ENCODE results near the gene AKT2.

The AKT2 gene

DNA sequence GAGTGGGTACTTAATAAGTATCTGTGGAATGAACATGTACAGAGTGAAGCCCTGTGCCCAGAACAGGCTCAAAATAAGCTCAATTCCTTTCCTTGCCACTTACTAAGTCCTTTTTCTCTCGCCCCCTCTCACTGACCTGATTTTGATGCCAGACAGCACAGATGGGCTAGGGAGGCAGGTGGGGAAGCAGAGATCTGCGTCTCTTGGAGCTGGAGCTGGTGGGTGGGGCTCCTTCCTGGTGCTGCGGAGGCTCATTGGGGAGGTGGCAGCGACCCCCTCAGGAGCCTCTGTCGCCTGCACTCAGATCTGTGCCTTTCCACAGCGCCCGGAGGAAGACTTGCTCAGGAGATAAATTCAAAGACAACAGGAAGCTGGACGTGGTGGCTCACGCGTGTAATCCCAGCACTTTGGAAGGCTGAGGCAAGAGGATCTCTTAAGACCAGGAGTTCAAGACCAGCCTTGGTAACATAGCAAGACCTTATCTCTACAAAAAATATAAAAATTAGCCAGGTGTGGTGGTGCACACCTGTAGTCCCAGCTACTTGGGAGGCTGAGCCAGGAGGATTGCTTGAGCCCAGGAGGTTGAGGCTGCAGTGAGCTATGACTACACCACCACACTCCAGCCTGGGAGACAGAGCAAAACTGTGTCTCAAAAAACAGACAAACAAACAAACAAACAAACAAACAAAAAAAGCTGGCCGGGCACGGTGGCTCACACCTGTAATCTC is 14.6 kb downstream of the AKT2 start:
- no peaks in the 10 kb centered on the region for H3K36me3 ChIP-seq (ENCODE audit: insufficient read depth, low read length)
- no peak overlapping the region for H3K27ac ChIP-seq (ENCODE audit: low read depth, low read length)
- no peaks in the 10 kb centered on the region for H3K4me1 ChIP-seq (ENCODE audit: insufficient read depth, low read length)
- no peak overlapping the region for H3K9ac ChIP-seq (ENCODE audit: low read depth, low read length)
- no peaks in the 10 kb centered on the region for H3K9me3 ChIP-seq (ENCODE audit: insufficient read depth, low read depth, low read length)
- H3K27me3 ChIP-seq (ENCODE audit: insufficient read depth, low read length): no peaks in the 10 kb centered on the region
- WGBS: 89% methylated on average over 12 of the region's 12 CpGs
- H3K4me3 ChIP-seq (ENCODE audit: low read length): no peak overlapping the region

DNA sequence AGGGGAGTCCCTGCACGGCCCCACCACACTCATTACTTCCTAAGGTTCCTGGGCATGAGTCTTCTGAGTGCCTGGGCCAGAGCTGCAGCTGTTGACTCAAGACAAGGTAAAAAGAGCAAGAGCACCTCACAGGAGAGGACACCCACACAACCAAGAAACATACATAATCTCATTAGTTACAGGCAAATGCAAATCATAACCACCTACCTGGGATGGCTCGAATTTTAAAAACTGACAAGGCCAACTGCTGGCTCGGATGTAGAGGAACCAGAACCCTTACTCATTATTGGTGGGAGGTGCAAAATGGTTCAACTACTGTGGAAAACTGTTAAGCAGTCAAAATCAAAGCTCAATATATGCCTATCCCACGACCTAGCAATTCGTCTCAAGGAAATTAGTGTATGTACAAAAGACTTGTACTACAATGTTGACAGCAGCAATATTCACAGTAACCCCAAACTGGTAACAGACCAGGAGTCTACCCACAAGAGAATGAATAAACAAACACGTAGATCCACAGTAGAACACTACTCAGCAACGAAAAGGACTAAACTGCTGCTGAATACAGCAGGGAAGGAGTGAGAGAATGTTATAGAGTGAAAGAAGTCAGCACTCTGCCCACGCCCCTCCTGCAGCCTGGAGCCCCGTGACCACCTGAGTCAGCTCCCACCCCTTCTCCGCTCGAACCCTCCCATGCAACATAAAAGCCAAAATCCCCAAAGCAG is 15.8 kb downstream of the AKT2 start:
- Histone ChIP-seq H3K4me1 (ENCODE audit: insufficient read depth, low read length) (no peaks in the 10 kb centered on the region), H3K4me3 (ENCODE audit: low read length) (no peak overlapping the region), H3K36me3 (ENCODE audit: insufficient read depth, low read length) (peaks cover 6% of the 10 kb centered on the region; the same call in 1 of the 2 replicates), H3K9me3 (ENCODE audit: insufficient read depth, low read depth, low read length) (no peaks in the 10 kb centered on the region), H3K27me3 (ENCODE audit: insufficient read depth, low read length) (no peaks in the 10 kb centered on the region), H3K9ac (ENCODE audit: low read depth, low read length) (no peak overlapping the region), H3K27ac (ENCODE audit: low read depth, low read length) (no peak overlapping the region)
- 94% methylated on average over 11 of the region's 11 CpGs for WGBS

DNA sequence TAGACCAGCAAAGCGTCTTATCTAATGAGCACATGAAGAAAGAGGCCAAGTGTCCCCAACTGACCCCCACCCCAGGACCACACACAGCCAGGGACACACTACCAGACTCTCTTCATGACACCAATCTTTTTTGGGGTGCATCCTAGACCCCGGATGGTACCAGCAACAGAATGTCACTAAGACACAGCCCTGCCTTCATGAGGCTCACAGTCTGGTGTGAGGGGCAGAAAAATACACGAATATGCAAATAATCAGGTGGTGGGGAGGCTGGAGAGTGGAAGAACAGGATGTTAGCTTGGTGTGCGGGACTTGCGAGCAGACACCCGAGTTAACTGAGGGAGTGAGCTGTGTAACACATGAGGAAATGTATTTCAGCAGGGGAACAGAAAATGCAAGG is 17.5 kb downstream of the AKT2 start:
- no peak overlapping the region for H3K4me3 ChIP-seq (ENCODE audit: low read length)
- H3K36me3 ChIP-seq (ENCODE audit: insufficient read depth, low read length): peaks cover 16% of the 10 kb centered on the region
- H3K4me1 ChIP-seq (ENCODE audit: insufficient read depth, low read length): no peaks in the 10 kb centered on the region
- 92% methylated on average over 6 of the region's 6 CpGs for WGBS
- H3K9ac ChIP-seq (ENCODE audit: low read depth, low read length): no peak overlapping the region
- H3K27ac ChIP-seq (ENCODE audit: low read depth, low read length): no peak overlapping the region
- no peaks in the 10 kb centered on the region for H3K9me3 ChIP-seq (ENCODE audit: insufficient read depth, low read depth, low read length)
- H3K27me3 ChIP-seq (ENCODE audit: insufficient read depth, low read length): no peaks in the 10 kb centered on the region

DNA sequence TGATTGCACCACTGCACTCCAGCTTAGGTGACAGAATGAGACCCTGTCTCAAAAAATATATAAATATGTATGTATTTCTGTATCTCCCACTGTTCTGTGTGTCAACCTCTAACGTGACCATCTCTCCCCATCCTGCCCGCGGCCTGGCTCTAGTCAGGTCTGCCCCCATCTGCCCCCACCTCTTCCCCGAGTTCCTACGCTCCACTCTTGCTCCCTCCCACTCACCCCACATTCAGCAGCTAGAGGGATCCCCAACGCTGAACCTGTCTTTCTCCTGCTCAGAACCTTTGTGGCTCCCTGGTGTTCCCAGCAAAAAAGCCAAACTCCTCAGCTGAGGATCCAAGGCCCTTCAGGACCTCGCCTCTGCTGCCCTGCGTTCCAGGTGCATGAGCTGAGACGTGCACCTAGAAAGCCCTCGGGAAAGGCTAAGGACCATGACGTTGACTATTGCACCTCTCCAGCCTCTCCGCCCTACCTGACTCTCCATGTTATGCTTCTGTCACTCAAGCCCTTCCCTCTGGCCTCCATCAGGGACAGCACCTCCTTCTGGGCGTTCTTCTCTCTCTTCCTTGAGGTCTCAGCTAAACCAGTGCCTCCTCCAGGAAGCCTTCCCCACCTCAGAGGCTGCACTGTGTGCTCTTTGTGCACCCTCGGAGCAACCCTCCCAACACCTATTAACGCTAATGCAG is 18.1 kb downstream of the AKT2 start:
- 87% methylated on average over 15 of the region's 15 CpGs for WGBS
- H3K9ac ChIP-seq (ENCODE audit: low read depth, low read length): no peak overlapping the region
- no peaks in the 10 kb centered on the region for H3K4me1 ChIP-seq (ENCODE audit: insufficient read depth, low read length)
- no peaks in the 10 kb centered on the region for H3K27me3 ChIP-seq (ENCODE audit: insufficient read depth, low read length)
- H3K4me3 ChIP-seq (ENCODE audit: low read length): no peak overlapping the region
- peaks cover 21% of the 10 kb centered on the region for H3K36me3 ChIP-seq (ENCODE audit: insufficient read depth, low read length)
- no peak overlapping the region for H3K27ac ChIP-seq (ENCODE audit: low read depth, low read length)
- no peaks in the 10 kb centered on the region for H3K9me3 ChIP-seq (ENCODE audit: insufficient read depth, low read depth, low read length)

DNA sequence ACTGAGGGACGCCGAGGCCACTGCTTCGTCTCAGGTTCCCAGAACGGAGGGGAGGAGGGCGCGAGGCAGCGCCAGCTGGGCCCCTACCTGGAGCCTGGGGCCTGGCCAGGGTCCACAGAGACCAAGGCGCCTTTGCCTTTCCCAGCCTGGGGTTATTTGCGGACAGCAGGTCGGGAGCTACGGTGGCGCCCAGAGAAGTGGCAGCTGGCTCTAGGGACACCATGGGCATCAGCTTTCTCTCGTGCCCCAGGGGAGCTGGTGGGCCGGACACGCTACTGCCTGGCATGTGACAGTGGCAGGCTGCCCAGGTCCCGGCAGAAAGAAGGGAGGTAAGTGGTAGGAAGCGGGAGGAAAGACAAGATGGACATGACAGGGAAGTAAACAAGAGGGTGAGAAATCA is 19.0 kb downstream of the AKT2 start:
- 95% methylated on average over 17 of the region's 17 CpGs for WGBS
- Histone ChIP-seq H3K27ac (ENCODE audit: low read depth, low read length) (no peak overlapping the region), H3K4me1 (ENCODE audit: insufficient read depth, low read length) (no peaks in the 10 kb centered on the region)

DNA sequence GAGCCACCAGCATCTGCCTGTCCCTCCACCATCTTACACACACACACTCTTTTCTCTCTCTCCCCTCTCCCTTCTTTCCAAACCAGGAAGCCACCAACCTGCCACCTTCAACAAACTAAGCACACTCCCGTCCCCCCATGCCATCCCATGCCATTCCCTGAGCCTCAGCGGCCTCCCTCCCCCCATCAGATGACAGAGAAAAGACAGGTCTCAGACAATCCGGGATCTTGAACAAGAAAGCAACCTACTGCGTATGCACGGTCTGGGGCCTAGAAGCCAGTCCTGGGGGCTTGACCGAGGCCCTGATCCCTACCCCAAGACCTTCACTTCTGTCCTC is 19.4 kb downstream of the AKT2 start:
- H3K9me3 ChIP-seq (ENCODE audit: insufficient read depth, low read depth, low read length): no peaks in the 10 kb centered on the region
- WGBS: 92% methylated on average over 6 of the region's 6 CpGs
- no peaks in the 10 kb centered on the region for H3K27me3 ChIP-seq (ENCODE audit: insufficient read depth, low read length)
- peaks cover 21% of the 10 kb centered on the region for H3K36me3 ChIP-seq (ENCODE audit: insufficient read depth, low read length)
- no peaks in the 10 kb centered on the region for H3K4me1 ChIP-seq (ENCODE audit: insufficient read depth, low read length)
- no peak overlapping the region; the same call in 1 of the 2 replicates for H3K9ac ChIP-seq (ENCODE audit: low read depth, low read length)
- H3K27ac ChIP-seq (ENCODE audit: low read depth, low read length): no peak overlapping the region
- H3K4me3 ChIP-seq (ENCODE audit: low read length): no peak overlapping the region

More for the DNA sequence above, 19.0 kb downstream of the AKT2 start:
- Histone ChIP-seq H3K9ac (ENCODE audit: low read depth, low read length) (no peak overlapping the region; the same call in 1 of the 2 replicates), H3K4me3 (ENCODE audit: low read length) (no peak overlapping the region), H3K9me3 (ENCODE audit: insufficient read depth, low read depth, low read length) (no peaks in the 10 kb centered on the region), H3K27me3 (ENCODE audit: insufficient read depth, low read length) (no peaks in the 10 kb centered on the region), H3K36me3 (ENCODE audit: insufficient read depth, low read length) (peaks cover 21% of the 10 kb centered on the region)

DNA sequence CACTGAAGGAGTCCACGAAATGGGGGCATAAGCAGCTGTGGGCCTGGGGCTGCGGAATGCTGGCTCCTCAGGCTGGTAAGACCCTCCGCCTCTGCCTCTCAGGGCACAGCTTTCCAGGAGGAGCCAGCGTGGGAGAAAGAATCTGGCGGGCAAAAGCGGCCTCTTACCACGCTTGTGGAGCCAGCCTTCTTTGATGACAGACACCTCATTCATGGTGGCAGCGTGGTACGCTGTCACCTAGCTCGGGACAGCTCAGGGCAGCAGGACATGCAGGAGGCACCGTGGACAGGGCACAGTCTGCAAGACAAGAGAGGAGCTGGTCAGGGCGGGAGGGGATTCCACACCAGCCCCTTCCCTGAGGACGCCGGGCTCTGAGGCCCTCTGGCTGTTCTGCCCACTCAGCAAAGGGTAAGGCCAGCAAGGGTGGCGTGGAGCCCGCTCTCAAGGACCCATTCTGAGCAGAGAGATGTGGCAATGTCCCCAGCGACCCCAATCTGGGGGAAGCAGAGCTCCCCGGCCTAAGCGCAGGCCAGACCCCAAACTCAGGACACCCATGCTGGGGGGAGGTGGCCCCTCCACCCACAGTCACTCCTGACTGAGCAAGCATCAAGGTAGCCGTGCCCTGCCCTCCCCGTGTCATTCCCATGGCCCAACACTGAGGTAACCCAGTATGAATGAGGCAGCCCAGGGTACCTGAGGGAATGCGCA is 19.9 kb downstream of the AKT2 start:
- H3K36me3 ChIP-seq (ENCODE audit: insufficient read depth, low read length): peaks cover 21% of the 10 kb centered on the region
- H3K9me3 ChIP-seq (ENCODE audit: insufficient read depth, low read depth, low read length): no peaks in the 10 kb centered on the region
- H3K27me3 ChIP-seq (ENCODE audit: insufficient read depth, low read length): no peaks in the 10 kb centered on the region
- no peak overlapping the region for H3K4me3 ChIP-seq (ENCODE audit: low read length)
- H3K27ac ChIP-seq (ENCODE audit: low read depth, low read length): no peak overlapping the region
- WGBS: 93% methylated on average over 22 of the region's 22 CpGs
- no peak overlapping the region; the same call in 1 of the 2 replicates for H3K9ac ChIP-seq (ENCODE audit: low read depth, low read length)
- H3K4me1 ChIP-seq (ENCODE audit: insufficient read depth, low read length): no peaks in the 10 kb centered on the region

DNA sequence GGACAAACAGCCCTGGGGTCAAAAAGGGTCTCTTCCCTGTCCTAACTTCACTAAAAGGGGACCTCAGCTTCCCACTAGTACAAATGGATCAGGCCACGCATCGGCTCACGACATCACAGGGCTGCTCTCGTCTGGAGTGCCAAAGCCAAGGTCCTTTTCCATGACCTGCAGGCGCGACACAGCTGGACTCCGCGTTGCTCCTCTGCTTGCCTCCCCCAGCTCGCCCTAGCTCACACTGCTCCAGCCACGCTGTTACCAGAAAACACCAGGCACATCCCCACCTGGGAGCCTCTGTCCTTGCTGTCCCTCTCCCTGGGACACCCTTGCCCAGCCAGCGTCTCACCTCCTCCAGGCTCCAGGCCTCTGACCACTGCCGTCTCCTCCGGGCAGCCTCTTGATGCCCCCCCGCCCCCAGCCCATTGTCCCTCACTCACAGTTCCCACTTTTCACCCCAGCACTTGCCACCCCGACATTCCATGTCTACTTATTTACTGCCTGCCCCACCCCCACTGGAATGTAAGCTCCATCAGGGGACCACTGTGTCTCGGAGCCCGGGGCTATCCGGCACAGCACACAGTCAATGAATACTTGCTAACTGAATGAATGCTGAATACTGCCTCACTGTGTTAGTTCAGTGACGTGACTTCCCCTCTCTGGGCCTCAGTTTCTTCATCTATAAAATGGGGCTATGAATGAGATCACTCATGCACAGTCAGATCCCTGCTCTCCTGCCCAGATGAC is 20.7 kb downstream of the AKT2 start:
- Histone ChIP-seq H3K27ac (ENCODE audit: low read depth, low read length) (0 out of 2 replicates have a peak overlapping the region, but pooled peaks have one; percentile 18), H3K9ac (ENCODE audit: low read depth, low read length) (no peak overlapping the region), H3K4me3 (ENCODE audit: low read length) (no peak overlapping the region), H3K9me3 (ENCODE audit: insufficient read depth, low read depth, low read length) (no peaks in the 10 kb centered on the region), H3K27me3 (ENCODE audit: insufficient read depth, low read length) (no peaks in the 10 kb centered on the region), H3K36me3 (ENCODE audit: insufficient read depth, low read length) (peaks cover 21% of the 10 kb centered on the region), H3K4me1 (ENCODE audit: insufficient read depth, low read length) (no peaks in the 10 kb centered on the region)
- 92% methylated on average over 19 of the region's 19 CpGs for WGBS

DNA sequence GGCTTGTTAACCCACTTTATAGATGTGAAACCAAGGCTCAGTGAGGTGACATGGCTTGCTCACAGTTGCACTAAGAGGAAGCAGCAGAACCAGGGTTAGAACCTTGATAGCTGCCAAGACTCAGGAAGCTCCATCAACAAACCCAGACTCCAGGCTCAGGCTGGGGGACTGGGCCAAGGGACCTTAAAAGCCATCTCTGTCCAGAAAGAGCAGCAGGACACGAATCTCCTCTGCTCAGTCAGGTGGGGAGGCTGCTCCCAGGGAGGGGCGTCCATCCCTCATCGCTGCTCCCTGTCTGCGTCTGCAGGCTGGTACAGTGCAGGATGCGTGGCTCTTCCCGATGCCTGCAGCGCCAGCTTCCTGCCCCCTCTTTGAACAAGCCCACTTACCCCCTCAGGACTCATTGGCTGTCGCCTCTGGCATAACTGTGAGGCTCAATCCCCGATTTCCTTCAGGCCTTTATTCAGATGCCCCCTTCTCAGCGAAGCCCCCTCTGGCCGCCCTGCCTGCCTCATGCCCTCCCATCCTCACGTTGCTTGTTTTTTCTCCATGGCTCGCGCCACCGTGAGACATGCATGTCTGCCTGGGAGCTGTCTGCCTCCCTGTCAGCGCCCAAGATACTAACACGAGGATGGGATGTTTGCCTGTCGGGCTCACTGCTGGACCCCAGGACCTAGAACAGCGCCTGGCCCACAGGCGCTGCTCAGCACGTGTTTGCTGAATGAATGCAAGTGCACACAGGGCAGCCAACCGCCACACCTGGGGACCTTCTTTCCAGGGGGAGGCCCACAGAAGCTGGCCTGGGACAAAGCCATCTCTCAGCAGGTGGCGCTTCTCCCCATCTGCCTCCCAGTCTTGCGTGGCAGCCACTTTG is 21.5 kb downstream of the AKT2 start:
- Histone ChIP-seq H3K4me1 (ENCODE audit: insufficient read depth, low read length) (no peaks in the 10 kb centered on the region), H3K9me3 (ENCODE audit: insufficient read depth, low read depth, low read length) (no peaks in the 10 kb centered on the region), H3K27me3 (ENCODE audit: insufficient read depth, low read length) (no peaks in the 10 kb centered on the region), H3K9ac (ENCODE audit: low read depth, low read length) (no peak overlapping the region), H3K36me3 (ENCODE audit: insufficient read depth, low read length) (peaks cover 21% of the 10 kb centered on the region), H3K4me3 (ENCODE audit: low read length) (no peak overlapping the region), H3K27ac (ENCODE audit: low read depth, low read length) (no peak overlapping the region)
- WGBS: 95% methylated on average over 24 of the region's 24 CpGs

DNA sequence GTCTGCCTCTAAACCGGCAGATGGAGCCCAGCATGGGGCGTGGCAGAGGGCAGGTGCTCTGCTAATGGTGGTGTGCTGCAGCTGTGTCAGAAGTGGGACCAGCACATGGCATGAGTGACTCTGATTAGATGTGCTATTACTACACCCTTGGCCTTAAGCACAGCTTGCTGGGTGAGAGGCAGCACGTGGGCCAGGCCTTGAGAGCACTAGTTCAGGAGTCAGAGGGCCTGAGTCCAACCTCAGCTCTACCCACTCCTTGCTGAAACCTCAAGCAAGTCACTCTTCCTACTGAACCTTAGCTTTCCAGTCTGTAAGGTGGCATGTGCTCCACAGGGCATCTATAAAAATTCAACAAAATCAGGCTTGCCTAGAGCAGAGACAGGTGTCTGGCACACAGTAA is 22.7 kb downstream of the AKT2 start:
- no peak overlapping the region for H3K9ac ChIP-seq (ENCODE audit: low read depth, low read length)
- no peaks in the 10 kb centered on the region for H3K4me1 ChIP-seq (ENCODE audit: insufficient read depth, low read length)
- H3K9me3 ChIP-seq (ENCODE audit: insufficient read depth, low read depth, low read length): no peaks in the 10 kb centered on the region
- 96% methylated on average over 3 of the region's 3 CpGs for WGBS
- no peak overlapping the region for H3K27ac ChIP-seq (ENCODE audit: low read depth, low read length)
- no peak overlapping the region for H3K4me3 ChIP-seq (ENCODE audit: low read length)
- H3K36me3 ChIP-seq (ENCODE audit: insufficient read depth, low read length): peaks cover 21% of the 10 kb centered on the region
- H3K27me3 ChIP-seq (ENCODE audit: insufficient read depth, low read length): no peaks in the 10 kb centered on the region
